Skin of body (tissue), 2 donors: ENCODE data around the gene STOML1. TPM values are rescaled to one million over a fixed set of nuclear protein-coding genes. Genes with fewer than 3 reads are reported as not detected.

Source experiments
- DNase-seq: peaks from one replicate; lab custom pipeline; 2025; lab: John Stamatoyannopoulos, UW
- total RNA-seq: library from RNA; depleted of rRNA; stranded (reverse); fragments of >200 nt; gene quantifications from one replicate; pipeline ENCODE4 v1.2.3, GENCODE V29; 2014

STOML1 gene
- total RNA-seq, 1 donor from 2014 or later = 7.8 TPM

- no peak for DNase-seq
Observed at GRCh38 chr15:73932381-73933191, 59.5 kb downstream of the STOML1 start.

- DNase-seq = no peak
Observed at GRCh38 chr15:73931441-73931840, 60.7 kb downstream of the STOML1 start.

GRCh38 chr15:73930790-73931281 lies 61.3 kb downstream of the STOML1 start:
- no peak for DNase-seq

- DNase-seq = peak; percentile 31
Observed at GRCh38 chr15:73930371-73930770, 61.7 kb downstream of the STOML1 start.

- DNase-seq = no peak
Observed at GRCh38 chr15:73928971-73929627, 63.0 kb downstream of the STOML1 start.

Other genes starting within 250 kb of the STOML1 start
- 7.7 TPM for gene INSYN1, start 238.9 kb downstream of the STOML1 start, total RNA-seq
- not detected for gene TBC1D21, start 118.7 kb downstream of the STOML1 start, total RNA-seq
- gene LOXL1, start 65.8 kb downstream of the STOML1 start, total RNA-seq = 27.6 TPM
- gene PML, start 2.4 kb upstream of the STOML1 start, total RNA-seq = 28.6 TPM
- 0.89 TPM for gene GOLGA6A, start 90.3 kb upstream of the STOML1 start, total RNA-seq
- 0.79 TPM for gene ISLR2, start 138.3 kb upstream of the STOML1 start, total RNA-seq
- 46.8 TPM for gene ISLR, start 181.4 kb upstream of the STOML1 start, total RNA-seq
- gene STRA6, start 210.5 kb upstream of the STOML1 start, total RNA-seq = 0.49 TPM
- gene CCDC33, start 244.0 kb upstream of the STOML1 start, total RNA-seq = 0.20 TPM